ENCODE measurements around the gene RNF8.

DNA sequence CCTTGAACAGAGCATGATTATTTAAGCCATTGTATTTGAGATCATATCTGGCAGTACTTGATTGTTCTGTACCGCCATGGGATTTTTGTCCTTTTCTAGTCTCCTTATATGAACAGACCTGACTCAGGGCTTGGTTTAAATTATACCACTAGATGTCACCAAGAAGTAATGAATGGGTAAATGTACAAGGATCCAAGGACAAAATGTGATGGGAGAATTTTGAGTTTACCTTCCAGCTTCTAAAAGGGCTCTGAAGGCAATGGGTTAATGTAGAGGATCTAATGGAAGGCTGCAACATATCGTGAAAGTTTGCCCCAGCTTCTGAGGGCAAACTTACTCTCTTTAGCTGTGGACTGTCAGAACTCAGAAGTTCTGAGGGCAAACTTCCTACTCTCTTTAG is 12.0 kb downstream of the RNF8 start:
- TF ChIP-seq, protein P1, sequence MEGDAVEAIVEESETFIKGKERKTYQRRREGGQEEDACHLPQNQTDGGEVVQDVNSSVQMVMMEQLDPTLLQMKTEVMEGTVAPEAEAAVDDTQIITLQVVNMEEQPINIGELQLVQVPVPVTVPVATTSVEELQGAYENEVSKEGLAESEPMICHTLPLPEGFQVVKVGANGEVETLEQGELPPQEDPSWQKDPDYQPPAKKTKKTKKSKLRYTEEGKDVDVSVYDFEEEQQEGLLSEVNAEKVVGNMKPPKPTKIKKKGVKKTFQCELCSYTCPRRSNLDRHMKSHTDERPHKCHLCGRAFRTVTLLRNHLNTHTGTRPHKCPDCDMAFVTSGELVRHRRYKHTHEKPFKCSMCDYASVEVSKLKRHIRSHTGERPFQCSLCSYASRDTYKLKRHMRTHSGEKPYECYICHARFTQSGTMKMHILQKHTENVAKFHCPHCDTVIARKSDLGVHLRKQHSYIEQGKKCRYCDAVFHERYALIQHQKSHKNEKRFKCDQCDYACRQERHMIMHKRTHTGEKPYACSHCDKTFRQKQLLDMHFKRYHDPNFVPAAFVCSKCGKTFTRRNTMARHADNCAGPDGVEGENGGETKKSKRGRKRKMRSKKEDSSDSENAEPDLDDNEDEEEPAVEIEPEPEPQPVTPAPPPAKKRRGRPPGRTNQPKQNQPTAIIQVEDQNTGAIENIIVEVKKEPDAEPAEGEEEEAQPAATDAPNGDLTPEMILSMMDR (IDR thresholded peaks at IDR 0.05; ENCODE audit: borderline replicate concordance, extremely low read depth, low read length, poor library complexity, severe bottlenecking): peak; percentile 33
- no peak for TF ChIP-seq EZH2 (IDR thresholded peaks at IDR 0.05; ENCODE audit: borderline replicate concordance, low read depth, low read length, severe bottlenecking)
